ENCODE data around the gene TNFSF9.
A peak's percentile ranks its signal among the peaks of the same experiment; 100 is the strongest.

The TNFSF9 gene

DNA sequence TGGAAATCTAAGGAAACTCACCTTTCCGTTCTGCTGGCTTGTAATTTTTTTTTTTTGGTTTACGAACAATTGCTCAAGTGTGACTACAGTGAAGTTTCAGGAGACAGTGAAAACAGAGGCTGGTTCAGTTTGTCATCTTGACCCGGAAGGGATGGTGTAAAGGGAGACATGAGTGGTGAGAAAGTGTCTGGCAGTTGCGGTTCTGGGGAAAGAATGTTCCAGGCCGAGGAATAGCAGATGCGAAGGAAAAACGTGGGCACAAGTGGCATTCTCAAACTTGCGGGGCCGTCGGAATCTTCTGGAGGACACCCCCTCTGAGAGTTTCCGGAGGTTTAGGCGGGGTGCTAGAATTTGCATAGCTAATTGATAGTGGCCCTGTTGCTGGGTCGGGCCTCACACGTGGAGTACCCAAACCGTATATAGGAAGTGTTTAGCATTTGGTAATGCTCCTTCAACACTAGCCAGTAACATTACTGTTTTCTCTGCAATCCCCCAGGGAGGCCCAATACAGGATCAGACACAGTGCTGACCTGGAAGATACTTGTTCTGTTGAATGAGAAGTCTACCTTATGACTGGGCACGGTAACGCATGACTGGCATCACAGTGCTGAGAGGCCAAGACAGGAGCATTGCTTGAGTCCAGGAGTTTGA is 2.8 kb upstream of the TNFSF9 start:
- TF ChIP-seq, protein P1, sequence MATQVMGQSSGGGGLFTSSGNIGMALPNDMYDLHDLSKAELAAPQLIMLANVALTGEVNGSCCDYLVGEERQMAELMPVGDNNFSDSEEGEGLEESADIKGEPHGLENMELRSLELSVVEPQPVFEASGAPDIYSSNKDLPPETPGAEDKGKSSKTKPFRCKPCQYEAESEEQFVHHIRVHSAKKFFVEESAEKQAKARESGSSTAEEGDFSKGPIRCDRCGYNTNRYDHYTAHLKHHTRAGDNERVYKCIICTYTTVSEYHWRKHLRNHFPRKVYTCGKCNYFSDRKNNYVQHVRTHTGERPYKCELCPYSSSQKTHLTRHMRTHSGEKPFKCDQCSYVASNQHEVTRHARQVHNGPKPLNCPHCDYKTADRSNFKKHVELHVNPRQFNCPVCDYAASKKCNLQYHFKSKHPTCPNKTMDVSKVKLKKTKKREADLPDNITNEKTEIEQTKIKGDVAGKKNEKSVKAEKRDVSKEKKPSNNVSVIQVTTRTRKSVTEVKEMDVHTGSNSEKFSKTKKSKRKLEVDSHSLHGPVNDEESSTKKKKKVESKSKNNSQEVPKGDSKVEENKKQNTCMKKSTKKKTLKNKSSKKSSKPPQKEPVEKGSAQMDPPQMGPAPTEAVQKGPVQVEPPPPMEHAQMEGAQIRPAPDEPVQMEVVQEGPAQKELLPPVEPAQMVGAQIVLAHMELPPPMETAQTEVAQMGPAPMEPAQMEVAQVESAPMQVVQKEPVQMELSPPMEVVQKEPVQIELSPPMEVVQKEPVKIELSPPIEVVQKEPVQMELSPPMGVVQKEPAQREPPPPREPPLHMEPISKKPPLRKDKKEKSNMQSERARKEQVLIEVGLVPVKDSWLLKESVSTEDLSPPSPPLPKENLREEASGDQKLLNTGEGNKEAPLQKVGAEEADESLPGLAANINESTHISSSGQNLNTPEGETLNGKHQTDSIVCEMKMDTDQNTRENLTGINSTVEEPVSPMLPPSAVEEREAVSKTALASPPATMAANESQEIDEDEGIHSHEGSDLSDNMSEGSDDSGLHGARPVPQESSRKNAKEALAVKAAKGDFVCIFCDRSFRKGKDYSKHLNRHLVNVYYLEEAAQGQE (IDR thresholded peaks at IDR 0.05; ENCODE audit: low read depth): no peak
- TF ChIP-seq TEAD4 (IDR thresholded peaks at IDR 0.05): no peak
- TF ChIP-seq TCF12 (IDR thresholded peaks at IDR 0.05; ENCODE audit: low read depth): no peak
- no peak for TF ChIP-seq NFIC (IDR thresholded peaks at IDR 0.05)
- TF ChIP-seq EGR1 (IDR thresholded peaks at IDR 0.05): no peak
- TF ChIP-seq CEBPB (IDR thresholded peaks at IDR 0.05): no peak
- no peak for TF ChIP-seq RAD21 (IDR thresholded peaks at IDR 0.05; ENCODE audit: low read depth)
- TF ChIP-seq TAF1 (IDR thresholded peaks at IDR 0.05; ENCODE audit: low read depth): no peak
- no peak for TF ChIP-seq ZBTB7A (IDR thresholded peaks at IDR 0.05; ENCODE audit: low read depth)
- TF ChIP-seq, protein P2, sequence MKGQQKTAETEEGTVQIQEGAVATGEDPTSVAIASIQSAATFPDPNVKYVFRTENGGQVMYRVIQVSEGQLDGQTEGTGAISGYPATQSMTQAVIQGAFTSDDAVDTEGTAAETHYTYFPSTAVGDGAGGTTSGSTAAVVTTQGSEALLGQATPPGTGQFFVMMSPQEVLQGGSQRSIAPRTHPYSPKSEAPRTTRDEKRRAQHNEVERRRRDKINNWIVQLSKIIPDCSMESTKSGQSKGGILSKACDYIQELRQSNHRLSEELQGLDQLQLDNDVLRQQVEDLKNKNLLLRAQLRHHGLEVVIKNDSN (IDR thresholded peaks at IDR 0.05): no peak
- no peak for TF ChIP-seq YY1 (IDR thresholded peaks at IDR 0.05; ENCODE audit: low read depth)

DNA sequence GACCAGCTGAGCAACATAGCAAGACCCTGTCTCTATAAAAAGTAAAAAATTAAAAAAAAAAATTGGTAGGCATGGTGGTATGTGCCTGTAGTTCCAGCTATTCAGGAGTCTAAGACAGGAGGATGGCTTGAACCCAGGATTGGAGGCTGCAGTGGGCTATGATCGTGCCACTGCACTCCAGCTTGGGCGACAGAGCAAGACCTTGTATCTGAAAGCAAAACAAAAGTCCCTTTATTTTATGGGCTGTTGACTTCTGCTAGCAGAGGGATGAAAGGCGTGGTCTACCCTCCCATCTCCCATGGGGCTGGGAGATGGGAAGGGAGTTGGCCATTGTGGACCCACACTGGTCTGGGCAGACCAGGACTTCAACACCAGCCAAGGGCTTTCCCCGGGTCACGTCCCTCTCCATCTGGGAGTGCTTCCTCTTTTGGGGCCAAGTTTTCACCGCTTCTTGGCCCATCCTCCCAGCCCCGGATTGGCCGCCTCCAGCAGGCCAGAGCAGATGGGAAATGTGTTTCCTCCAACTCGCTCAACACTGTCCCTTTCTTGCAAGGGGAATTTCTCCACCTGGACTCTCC is 2.2 kb upstream of the TNFSF9 start:
- TF ChIP-seq TEAD4 (IDR thresholded peaks at IDR 0.05): no peak

DNA sequence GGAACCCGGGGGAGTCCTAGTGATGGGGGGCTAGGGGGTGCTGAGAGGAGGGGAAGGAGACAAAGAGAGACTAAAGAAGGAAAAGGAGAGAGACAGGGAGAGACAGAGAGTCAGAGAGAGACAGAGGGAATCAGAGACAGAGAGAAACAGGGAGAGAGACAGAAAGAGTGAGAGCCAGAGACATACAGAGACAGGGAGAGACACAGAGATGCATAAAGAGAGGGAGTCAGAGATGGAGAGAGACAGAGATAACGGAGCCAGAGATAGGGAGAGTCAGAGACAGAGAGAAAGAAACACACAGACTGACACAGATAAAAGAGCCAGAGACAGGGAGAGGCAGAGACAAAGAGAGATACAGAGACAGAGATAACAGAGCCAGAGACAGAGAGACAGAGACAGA is 1.5 kb upstream of the TNFSF9 start:
- TF ChIP-seq NFIC (IDR thresholded peaks at IDR 0.05) (no peak), CEBPB (IDR thresholded peaks at IDR 0.05) (no peak), EGR1 (IDR thresholded peaks at IDR 0.05) (no peak), YY1 (IDR thresholded peaks at IDR 0.05; ENCODE audit: low read depth) (no peak), CREB1 (IDR thresholded peaks at IDR 0.05; ENCODE audit: low read depth) (no peak), EP300 (IDR thresholded peaks at IDR 0.05; ENCODE audit: borderline replicate concordance) (no peak)
- TF ChIP-seq, protein P1 (IDR thresholded peaks at IDR 0.05; ENCODE audit: low read depth): no peak

DNA sequence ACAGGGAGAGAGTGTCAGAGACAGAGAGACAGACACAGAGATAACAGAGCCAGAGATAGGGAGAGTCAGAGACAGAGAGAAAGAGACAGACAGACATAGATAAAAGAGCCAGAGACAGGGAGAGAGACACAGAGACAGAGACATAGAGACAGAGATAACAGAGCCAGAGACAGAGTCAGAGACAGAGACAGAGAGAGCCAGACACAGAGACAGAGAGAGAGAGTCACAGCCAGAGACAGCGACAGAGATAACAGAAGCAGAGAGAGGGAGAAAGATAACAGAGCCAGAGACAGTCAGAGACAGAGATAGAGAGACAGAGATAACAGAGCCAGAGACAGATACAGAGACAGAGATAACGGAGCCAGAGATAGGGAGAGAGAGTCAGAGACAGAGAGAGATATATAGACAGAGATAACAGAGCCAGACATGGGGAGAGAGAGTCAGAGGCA is 865 bp upstream of the TNFSF9 start:
- no peak for TF ChIP-seq FOXM1 (IDR thresholded peaks at IDR 0.05; ENCODE audit: borderline replicate concordance, low read depth)

DNA sequence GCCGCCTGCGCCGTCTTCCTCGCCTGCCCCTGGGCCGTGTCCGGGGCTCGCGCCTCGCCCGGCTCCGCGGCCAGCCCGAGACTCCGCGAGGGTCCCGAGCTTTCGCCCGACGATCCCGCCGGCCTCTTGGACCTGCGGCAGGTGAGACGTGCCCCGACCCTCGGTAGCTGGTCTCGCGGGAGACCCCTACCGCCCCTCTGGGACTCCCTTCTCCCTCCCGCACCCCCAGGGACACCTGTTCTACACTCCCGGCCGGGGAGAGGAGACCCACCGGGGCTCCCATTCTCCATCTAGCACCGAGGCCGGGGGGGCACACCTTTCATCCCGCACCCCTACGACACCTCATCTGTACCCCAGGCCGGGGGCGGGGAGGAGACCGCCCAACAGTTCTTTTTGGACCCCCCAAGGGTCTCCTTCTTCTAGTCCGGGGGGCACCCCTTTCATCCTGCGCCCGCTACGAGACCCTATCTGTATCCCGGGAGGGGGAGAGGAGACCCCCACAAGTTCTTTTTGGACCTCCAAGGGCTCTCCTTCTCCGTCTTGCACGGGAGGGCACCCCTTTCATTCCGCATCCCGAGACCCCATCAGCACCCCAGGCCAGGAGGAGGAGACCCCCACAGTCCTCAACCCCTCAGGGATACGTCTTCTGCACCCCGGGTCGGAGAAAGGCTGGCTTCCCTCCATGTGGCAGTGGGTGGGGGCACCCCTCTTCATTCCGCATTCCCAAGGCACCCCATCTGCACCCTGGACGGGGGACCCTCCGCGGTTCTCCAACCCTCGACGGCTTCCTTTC is 533 bp downstream of the TNFSF9 start:
- no peak for TF ChIP-seq TEAD4 (IDR thresholded peaks at IDR 0.05)
- TF ChIP-seq ZBTB7A (IDR thresholded peaks at IDR 0.05; ENCODE audit: low read depth): peak; percentile 58; the same call in 1 of the 2 replicates
- TF ChIP-seq YY1 (IDR thresholded peaks at IDR 0.05; ENCODE audit: low read depth): no peak

DNA sequence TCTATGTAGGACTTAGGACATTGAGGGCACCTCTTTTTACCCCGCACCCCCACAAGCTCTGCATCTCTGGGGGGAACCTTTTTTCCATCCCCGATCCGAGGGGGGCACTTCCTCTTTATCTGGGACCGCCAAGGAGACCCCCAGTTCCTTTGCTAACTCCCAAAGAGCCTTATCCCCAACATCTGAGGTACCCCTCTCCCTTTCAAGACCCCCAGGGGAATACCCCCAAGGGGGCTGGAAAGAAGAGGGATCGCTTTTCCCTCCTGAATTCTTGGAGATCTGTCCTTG is 1.1 kb downstream of the TNFSF9 start:
- TF ChIP-seq CEBPB (IDR thresholded peaks at IDR 0.05) (no peak), EP300 (IDR thresholded peaks at IDR 0.05; ENCODE audit: borderline replicate concordance) (no peak), ZBTB7A (IDR thresholded peaks at IDR 0.05; ENCODE audit: low read depth) (no peak), TCF12 (IDR thresholded peaks at IDR 0.05; ENCODE audit: low read depth) (no peak)
- TF ChIP-seq, protein P3, sequence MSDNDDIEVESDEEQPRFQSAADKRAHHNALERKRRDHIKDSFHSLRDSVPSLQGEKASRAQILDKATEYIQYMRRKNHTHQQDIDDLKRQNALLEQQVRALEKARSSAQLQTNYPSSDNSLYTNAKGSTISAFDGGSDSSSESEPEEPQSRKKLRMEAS (IDR thresholded peaks at IDR 0.05): no peak
- TF ChIP-seq, protein P1 (IDR thresholded peaks at IDR 0.05; ENCODE audit: low read depth): no peak
